Esophagus muscularis mucosa (tissue), 4 donors: ENCODE data around the gene PSME3.

Experiments
- CTCF ChIP-seq, 3 experiments: fragments of 200-600 bp in 2 of 3; fragments of 450-650 bp in 1 of 3; sonication (generic) in 2 of 3; IDR thresholded peaks; one replicate each; pipeline ENCODE4 v1.5.1; 2017 to 2019; ENCODE audit warnings: antibody characterized with exemption in 3 of 3, mild to moderate bottlenecking in 2 of 3, moderate library complexity in 1 of 3
- EP300 ChIP-seq: sonication (generic); formaldehyde crosslinking; IDR thresholded peaks from one replicate; pipeline ENCODE4 v1.6.1; 2017; ENCODE audit warnings: antibody characterized with exemption
- POLR2A ChIP-seq: fragments of 450-650 bp; IDR thresholded peaks from one replicate; pipeline ENCODE4 v1.6.1; 2017; ENCODE audit warnings: antibody characterized with exemption, moderate library complexity, mild to moderate bottlenecking, low read depth
- POLR2AphosphoS5 ChIP-seq, 2 donors: sonication (generic); formaldehyde crosslinking; IDR thresholded peaks; one replicate each; pipeline ENCODE4 v1.6.1; 2017; ENCODE audit warnings: antibody characterized with exemption in 2 of 2

DNA sequence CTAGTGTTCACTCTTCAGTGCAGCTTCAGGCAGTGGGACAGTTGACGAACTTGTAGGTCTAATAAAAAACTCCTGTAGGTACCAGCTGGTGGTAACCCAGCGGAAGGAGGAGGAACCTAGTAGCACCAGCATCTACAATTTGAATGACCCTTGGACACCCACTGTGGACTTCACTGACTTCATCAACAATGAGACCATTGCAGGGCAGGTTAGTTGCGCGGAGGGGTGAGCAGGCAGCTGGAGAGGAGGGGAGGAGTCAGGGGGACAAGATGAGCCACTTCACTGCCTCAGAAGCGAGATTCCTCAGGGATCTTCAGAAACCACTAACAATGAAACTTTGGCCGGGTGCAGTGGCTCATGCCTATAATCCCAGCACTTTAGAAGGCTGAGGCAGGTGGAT is 40.1 kb downstream of the PSME3 start:
- TF ChIP-seq POLR2AphosphoS5 (IDR thresholded peaks at IDR 0.05), result no peak
- TF ChIP-seq CTCF (IDR thresholded peaks at IDR 0.05), result no peak
- TF ChIP-seq POLR2A, result no peak
- no peak for TF ChIP-seq EP300
